ENCODE measurements around the gene NT5DC3. TPM values are rescaled to one million over a fixed set of nuclear protein-coding genes. Genes with fewer than 3 reads are reported as not detected.

Gene NT5DC3
- total and polyA plus RNA-seq, 3 donors from 2014 or later = 5.7 to 25.4 (median 16.1) TPM

DNA sequence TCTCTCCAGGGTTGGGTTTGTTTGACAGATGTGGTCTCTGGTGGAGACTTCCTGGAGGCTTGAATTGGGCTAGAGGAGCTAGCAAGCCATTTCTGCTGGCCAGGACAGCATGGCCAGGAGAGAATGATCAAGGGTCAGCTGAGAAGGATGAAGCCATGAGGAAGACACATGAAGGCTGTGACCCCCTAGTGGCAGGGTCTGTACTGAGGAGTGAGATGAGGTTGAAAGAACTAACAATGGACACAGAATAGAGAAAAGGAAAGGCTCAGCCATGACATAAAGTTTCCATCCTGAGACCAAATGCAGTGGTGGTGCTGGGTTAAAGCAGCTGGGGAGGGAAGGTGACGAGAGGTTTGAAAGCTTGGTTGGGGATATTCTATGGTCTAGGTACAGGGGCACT is 89.9 kb downstream of the NT5DC3 start:
- no peak for TF ChIP-seq POLR2A (IDR thresholded peaks at IDR 0.05)
- TF ChIP-seq, protein P1, sequence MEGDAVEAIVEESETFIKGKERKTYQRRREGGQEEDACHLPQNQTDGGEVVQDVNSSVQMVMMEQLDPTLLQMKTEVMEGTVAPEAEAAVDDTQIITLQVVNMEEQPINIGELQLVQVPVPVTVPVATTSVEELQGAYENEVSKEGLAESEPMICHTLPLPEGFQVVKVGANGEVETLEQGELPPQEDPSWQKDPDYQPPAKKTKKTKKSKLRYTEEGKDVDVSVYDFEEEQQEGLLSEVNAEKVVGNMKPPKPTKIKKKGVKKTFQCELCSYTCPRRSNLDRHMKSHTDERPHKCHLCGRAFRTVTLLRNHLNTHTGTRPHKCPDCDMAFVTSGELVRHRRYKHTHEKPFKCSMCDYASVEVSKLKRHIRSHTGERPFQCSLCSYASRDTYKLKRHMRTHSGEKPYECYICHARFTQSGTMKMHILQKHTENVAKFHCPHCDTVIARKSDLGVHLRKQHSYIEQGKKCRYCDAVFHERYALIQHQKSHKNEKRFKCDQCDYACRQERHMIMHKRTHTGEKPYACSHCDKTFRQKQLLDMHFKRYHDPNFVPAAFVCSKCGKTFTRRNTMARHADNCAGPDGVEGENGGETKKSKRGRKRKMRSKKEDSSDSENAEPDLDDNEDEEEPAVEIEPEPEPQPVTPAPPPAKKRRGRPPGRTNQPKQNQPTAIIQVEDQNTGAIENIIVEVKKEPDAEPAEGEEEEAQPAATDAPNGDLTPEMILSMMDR (IDR thresholded peaks at IDR 0.05) = no peak

DNA sequence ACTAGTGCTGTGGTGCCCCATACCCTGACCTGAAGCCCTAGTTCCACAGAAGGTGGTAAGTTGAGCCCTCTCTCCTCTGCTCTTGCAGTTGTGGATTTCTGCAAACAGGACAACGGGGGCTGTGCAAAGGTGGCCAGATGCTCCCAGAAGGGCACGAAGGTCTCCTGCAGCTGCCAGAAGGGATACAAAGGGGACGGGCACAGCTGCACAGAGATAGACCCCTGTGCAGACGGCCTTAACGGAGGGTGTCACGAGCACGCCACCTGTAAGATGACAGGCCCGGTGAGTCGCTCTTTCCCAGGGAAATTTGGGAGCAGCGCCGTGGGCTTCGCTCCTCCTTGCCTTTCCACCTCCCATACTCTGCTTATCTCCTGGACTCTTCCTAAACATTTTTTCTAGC is 92.2 kb downstream of the NT5DC3 start:
- no peak for TF ChIP-seq POLR2A (IDR thresholded peaks at IDR 0.05)
- TF ChIP-seq, protein P1 (IDR thresholded peaks at IDR 0.05) = no peak
- H3K27ac ChIP-seq = no peak overlapping the region
- no peak for DNase-seq
- WGBS, 2 donors = 91 to 94% methylated on average over 8 to 12 of the region's 12 CpGs
- H3K4me3 ChIP-seq = no peak overlapping the region
- H3K4me1 ChIP-seq = no peaks in the 10 kb centered on the region
- intact Hi-C loops (cut with DNase I; ENCODE audit: low total_unique reads) = no loop called here
- no peaks in the 10 kb centered on the region for H3K27me3 ChIP-seq
- no peaks in the 10 kb centered on the region for H3K9me3 ChIP-seq
- H3K36me3 ChIP-seq (ENCODE audit: low read depth, missing control alignments) = no peaks in the 10 kb centered on the region

More for the DNA sequence above, 89.9 kb downstream of the NT5DC3 start:
- Histone ChIP-seq H3K4me3 (no peak overlapping the region), H3K36me3 (ENCODE audit: low read depth, missing control alignments) (no peaks in the 10 kb centered on the region), H3K27ac (no peak overlapping the region), H3K4me1 (no peaks in the 10 kb centered on the region), H3K9me3 (no peaks in the 10 kb centered on the region), H3K27me3 (no peaks in the 10 kb centered on the region)
- DNase-seq = no peak
- WGBS, 2 donors = 72 to 100% methylated on average over 1 of the region's 1 CpG
- intact Hi-C loops (cut with DNase I; ENCODE audit: low total_unique reads) = no loop called here

DNA sequence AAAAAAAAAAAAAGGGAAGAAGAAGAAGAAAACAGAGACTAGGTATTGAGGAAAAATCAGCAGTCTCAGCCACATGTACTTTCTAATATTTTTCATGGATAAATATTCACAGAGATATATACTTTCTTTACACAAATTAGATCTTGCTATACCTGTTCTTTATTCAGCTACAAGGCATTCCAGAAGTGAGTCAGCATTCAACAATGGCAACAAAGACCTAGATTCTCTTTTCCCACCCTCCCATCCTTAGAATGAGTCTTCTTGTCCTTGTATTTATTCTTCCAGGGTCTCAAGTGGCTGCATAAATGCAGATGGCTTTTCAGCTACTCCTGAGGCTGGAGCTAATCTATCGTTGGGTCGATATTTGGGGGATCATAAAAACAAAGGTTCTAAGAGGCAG is 93.0 kb downstream of the NT5DC3 start:
- 87 to 98% methylated on average over 2 of the region's 2 CpGs for WGBS, 2 donors
- no peak overlapping the region for H3K4me3 ChIP-seq
- no peak overlapping the region for H3K27ac ChIP-seq
- no peak for DNase-seq
- intact Hi-C loops (cut with DNase I; ENCODE audit: low total_unique reads) = no loop called here
- no peaks in the 10 kb centered on the region for H3K9me3 ChIP-seq
- no peaks in the 10 kb centered on the region for H3K4me1 ChIP-seq
- TF ChIP-seq, protein P1 (IDR thresholded peaks at IDR 0.05) = no peak
- TF ChIP-seq POLR2A (IDR thresholded peaks at IDR 0.05) = no peak
- H3K27me3 ChIP-seq = no peaks in the 10 kb centered on the region
- no peaks in the 10 kb centered on the region for H3K36me3 ChIP-seq (ENCODE audit: low read depth, missing control alignments)

DNA sequence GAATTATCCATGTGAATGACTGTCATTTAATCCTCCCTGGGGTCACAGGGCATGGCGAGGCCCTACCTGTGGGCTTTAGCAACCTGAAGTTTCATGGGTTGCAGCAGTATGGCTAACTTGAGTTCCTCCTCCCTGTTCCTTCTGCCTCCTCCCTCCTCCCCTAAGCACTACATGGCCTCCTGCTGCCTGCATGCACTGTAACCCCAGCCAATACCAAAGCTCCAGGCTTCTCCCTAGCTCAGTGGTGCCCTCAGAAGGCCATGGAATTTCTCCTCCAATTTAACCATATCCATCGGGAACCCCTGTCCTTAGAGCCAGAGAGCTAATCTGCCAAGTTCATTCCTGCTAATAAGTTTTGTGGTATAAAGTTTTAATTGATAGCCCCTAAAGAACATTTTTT is 95.1 kb downstream of the NT5DC3 start:
- Histone ChIP-seq H3K27ac (no peak overlapping the region), H3K4me3 (no peak overlapping the region), H3K9me3 (no peaks in the 10 kb centered on the region), H3K27me3 (no peaks in the 10 kb centered on the region), H3K4me1 (no peaks in the 10 kb centered on the region), H3K36me3 (ENCODE audit: low read depth, missing control alignments) (no peaks in the 10 kb centered on the region)
- no peak for TF ChIP-seq POLR2A (IDR thresholded peaks at IDR 0.05)
- TF ChIP-seq, protein P1 (IDR thresholded peaks at IDR 0.05) = no peak
- intact Hi-C loops (cut with DNase I; ENCODE audit: low total_unique reads) = no loop called here
- no peak for DNase-seq
- 77 to 91% methylated on average over 2 of the region's 2 CpGs for WGBS, 2 donors

DNA sequence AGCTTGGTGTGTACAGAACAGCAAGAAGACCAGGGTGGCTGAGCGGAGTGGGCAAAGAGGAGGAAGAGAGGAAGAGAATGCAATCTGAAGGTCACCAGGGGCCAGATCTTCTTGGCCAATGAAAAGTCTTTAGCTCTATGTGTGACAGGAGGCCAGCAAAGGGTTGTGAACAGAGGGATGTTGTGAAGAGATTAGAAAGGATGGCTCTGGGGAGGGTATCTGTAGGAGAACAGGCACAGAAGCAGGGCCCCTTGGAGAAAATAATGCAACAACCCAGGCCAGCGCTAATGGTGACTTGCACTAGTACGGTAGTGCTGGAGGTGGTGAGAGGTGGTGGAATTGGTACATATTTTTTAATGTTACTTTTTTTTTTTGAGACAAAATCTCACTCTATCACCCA is 97.2 kb downstream of the NT5DC3 start:
- H3K27me3 ChIP-seq = no peaks in the 10 kb centered on the region
- intact Hi-C loops (cut with DNase I; ENCODE audit: low total_unique reads) = no loop called here
- H3K4me3 ChIP-seq = no peak overlapping the region
- 95 to 98% methylated on average over 3 of the region's 3 CpGs for WGBS, 2 donors
- no peak overlapping the region for H3K27ac ChIP-seq
- DNase-seq = no peak
- TF ChIP-seq, protein P1 (IDR thresholded peaks at IDR 0.05) = no peak
- TF ChIP-seq POLR2A (IDR thresholded peaks at IDR 0.05) = no peak
- H3K36me3 ChIP-seq (ENCODE audit: low read depth, missing control alignments) = no peaks in the 10 kb centered on the region
- H3K4me1 ChIP-seq = no peaks in the 10 kb centered on the region
- H3K9me3 ChIP-seq = no peaks in the 10 kb centered on the region

All from testis (tissue), 3 donors.